Stimulated activated CD4-positive, alpha-beta T cell treated with anti-CD3 and anti-CD28 coated beads, Interleukin-4, amount 100 ng/mL, for 1 hour (primary cell): Measurements from ENCODE around the gene ABHD5.
A peak's percentile ranks its signal among the peaks of the same experiment; 100 is the strongest.

Experiments
- DNase-seq: peaks from one replicate; pipeline ENCODE4 v3.0.0-alpha.2; 2020

Gene ABHD5

GRCh38 chr3:43759297-43759782 lies 68.6 kb downstream of the ABHD5 start:
- no peak for DNase-seq

GRCh38 chr3:43759938-43760337 lies 69.2 kb downstream of the ABHD5 start:
- no peak for DNase-seq

- no peak for DNase-seq
These were observed 70.2 kb downstream of the ABHD5 start for GRCh38 chr3:43760938-43761337.

GRCh38 chr3:43762451-43762850 lies 71.7 kb downstream of the ABHD5 start:
- DNase-seq = no peak

GRCh38 chr3:43764056-43764455 lies 73.3 kb downstream of the ABHD5 start:
- DNase-seq = no peak

- no peak for DNase-seq
These were observed 73.7 kb downstream of the ABHD5 start for GRCh38 chr3:43764471-43764870.

GRCh38 chr3:43765521-43765971 lies 74.8 kb downstream of the ABHD5 start:
- DNase-seq = no peak

GRCh38 chr3:43766672-43767465 lies 76.1 kb downstream of the ABHD5 start:
- DNase-seq = no peak

GRCh38 chr3:43768381-43768973 lies 77.7 kb downstream of the ABHD5 start:
- no peak for DNase-seq

GRCh38 chr3:43769097-43769884 lies 78.6 kb downstream of the ABHD5 start:
- peak; percentile 75 for DNase-seq

GRCh38 chr3:43769885-43770425 lies 79.2 kb downstream of the ABHD5 start:
- no peak for DNase-seq

GRCh38 chr3:43770426-43771103 lies 79.8 kb downstream of the ABHD5 start:
- DNase-seq = peak; percentile 5

GRCh38 chr3:43771610-43772009 lies 80.9 kb downstream of the ABHD5 start:
- no peak for DNase-seq

- no peak for DNase-seq
These were observed 82.7 kb downstream of the ABHD5 start for GRCh38 chr3:43773273-43774094.

GRCh38 chr3:43774799-43775198 lies 84.1 kb downstream of the ABHD5 start:
- no peak for DNase-seq

GRCh38 chr3:43776101-43776500 lies 85.4 kb downstream of the ABHD5 start:
- DNase-seq = no peak

GRCh38 chr3:43779850-43780249 lies 89.1 kb downstream of the ABHD5 start:
- DNase-seq = no peak

GRCh38 chr3:43782541-43782940 lies 91.8 kb downstream of the ABHD5 start:
- no peak for DNase-seq
